Skin of body (tissue), 2 donors: ENCODE data around the gene FASTK. TPM values are rescaled to one million over a fixed set of nuclear protein-coding genes. Genes with fewer than 3 reads are reported as not detected.
"Not testable (repeated sequence)": the region's sequence is repeated elsewhere in the genome, so short reads cannot be mapped to it uniquely, and the experiment has no call there.

Experiments used
- DNase-seq: peaks from one replicate; lab custom pipeline; 2025; lab: John Stamatoyannopoulos, UW
- total RNA-seq: library from RNA; depleted of rRNA; stranded (reverse); fragments of >200 nt; gene quantifications from one replicate; pipeline ENCODE4 v1.2.3, GENCODE V29; 2014

Gene FASTK
- total RNA-seq, 1 donor from 2014 or later = 35.9 TPM

- no peak for DNase-seq
Measured at GRCh38 chr7:151031011-151031410, 49.6 kb downstream of the FASTK start.

- DNase-seq = no peak
Measured at GRCh38 chr7:151028948-151029501, 51.6 kb downstream of the FASTK start.

- DNase-seq = peak; percentile 99
Measured at GRCh38 chr7:151028131-151028947, 52.3 kb downstream of the FASTK start, which contains the start of gene ABCB8. TSS of gene ABCB8 (plus strand) at chr7:151028450. CDS start at chr7:151028516, 66 bp downstream.

GRCh38 chr7:151027728-151028130, 52.9 kb downstream of the FASTK start:
- not testable (repeated sequence) for DNase-seq

- DNase-seq = not testable (repeated sequence)
Measured at GRCh38 chr7:151026771-151027727, 53.6 kb downstream of the FASTK start.

Other genes starting within 250 kb of the FASTK start
- 0.59 TPM for gene AOC1, start 228.3 kb downstream of the FASTK start, total RNA-seq
- gene KCNH2, start 102.5 kb downstream of the FASTK start, total RNA-seq = 0.99 TPM
- 3.5 TPM for gene NOS3, start 89.8 kb downstream of the FASTK start, total RNA-seq
- 15.4 TPM for gene ATG9B, start 56.3 kb downstream of the FASTK start, total RNA-seq
- 13.2 TPM for gene ABCB8, start 52.4 kb downstream of the FASTK start, total RNA-seq
- gene ASIC3, start 32.3 kb downstream of the FASTK start, total RNA-seq = 0.39 TPM
- gene CDK5, start 22.9 kb downstream of the FASTK start, total RNA-seq = 6.4 TPM
- gene SLC4A2, start 21.2 kb downstream of the FASTK start, total RNA-seq = 28.2 TPM
- gene TMUB1, start 2.7 kb upstream of the FASTK start, total RNA-seq = 7.6 TPM
- gene AGAP3, start 5.7 kb upstream of the FASTK start, total RNA-seq = 27.6 TPM
- gene GBX1, start 86.9 kb upstream of the FASTK start, total RNA-seq = 0.30 TPM
- 0.69 TPM for gene ASB10, start 106.4 kb upstream of the FASTK start, total RNA-seq
- not detected for gene H2BK1, start 129.7 kb upstream of the FASTK start, total RNA-seq
- 16.7 TPM for gene ABCF2, start 146.4 kb upstream of the FASTK start, total RNA-seq
- gene CHPF2, start 151.7 kb upstream of the FASTK start, total RNA-seq = 18.5 TPM
- 34.5 TPM for gene SMARCD3, start 167.9 kb upstream of the FASTK start, total RNA-seq